GM15510 (cell line): Measurements from ENCODE around the gene TMEM117.

Experiments
- POLR2A ChIP-seq: IDR thresholded peaks from 3 replicates; pipeline ENCODE4 v1.6.1; 2011; ENCODE audit warnings: borderline replicate concordance; ENCODE audit not compliant: insufficient read length; ENCODE audit errors: extremely low read depth

The TMEM117 gene

GRCh38 chr12:44054281-44054680 lies 218.4 kb downstream of the TMEM117 start:
- TF ChIP-seq POLR2A = no peak

- TF ChIP-seq POLR2A = no peak
Measured at GRCh38 chr12:44058366-44058765, 222.5 kb downstream of the TMEM117 start.

DNA sequence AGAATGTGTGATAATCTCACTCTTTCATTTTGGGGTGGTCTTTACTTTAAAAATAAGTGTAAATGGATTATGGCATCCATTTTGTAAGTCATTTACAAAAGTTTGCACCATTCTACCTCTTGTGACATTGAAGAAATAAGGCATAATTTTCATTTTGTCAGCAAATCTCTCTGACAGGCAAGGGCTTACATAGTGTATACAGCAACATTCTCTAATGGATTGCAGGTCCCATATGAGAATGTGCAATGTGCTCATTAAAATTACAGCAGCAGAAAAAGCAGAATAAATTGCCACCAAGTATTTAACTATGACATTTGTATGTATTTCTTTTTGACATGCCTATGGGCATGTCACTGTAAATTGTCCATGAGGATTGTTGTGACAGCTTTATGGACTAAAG lies 223.6 kb downstream of the TMEM117 start:
- no peak for TF ChIP-seq POLR2A

DNA sequence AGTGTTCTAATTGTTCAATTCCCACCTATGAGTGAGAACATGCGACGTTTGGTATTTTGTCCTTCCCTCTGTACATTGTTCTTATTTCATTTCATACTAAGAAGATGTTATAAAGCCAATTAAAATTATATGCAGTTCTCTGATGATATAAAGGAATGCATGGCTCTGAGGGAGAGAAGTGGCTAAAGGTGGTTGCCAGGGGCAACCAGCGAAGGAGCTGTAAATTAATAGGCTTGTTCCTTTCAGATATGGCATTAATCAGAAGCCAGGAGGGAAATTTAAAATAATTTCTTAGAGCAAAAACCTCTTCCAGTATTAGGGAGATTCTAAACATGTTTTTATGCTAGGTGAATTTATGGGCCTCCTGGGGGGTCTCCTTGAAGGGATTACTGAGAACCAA lies 227.8 kb downstream of the TMEM117 start:
- TF ChIP-seq POLR2A = no peak

DNA sequence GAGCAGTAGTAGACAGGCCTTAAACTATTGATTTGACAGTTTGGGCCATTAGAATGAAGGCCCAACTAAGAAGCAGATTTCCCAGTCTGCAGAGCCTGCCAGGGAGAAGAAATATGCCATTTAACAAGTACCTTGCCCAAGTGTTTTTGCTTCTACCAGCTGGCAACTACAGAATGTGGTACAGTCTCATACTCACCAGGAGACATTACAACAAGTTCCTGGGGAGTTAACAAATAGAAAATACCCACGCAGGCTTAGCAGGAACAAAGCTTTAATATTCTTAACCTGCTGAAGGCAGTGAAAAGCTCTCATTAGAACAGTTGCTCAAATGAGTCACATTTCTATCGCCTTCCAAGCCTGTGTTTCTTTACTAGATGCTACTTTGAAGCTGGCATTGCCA lies 241.0 kb downstream of the TMEM117 start:
- TF ChIP-seq POLR2A = no peak

- TF ChIP-seq POLR2A = no peak
Measured at GRCh38 chr12:44077294-44077693, 241.4 kb downstream of the TMEM117 start.

GRCh38 chr12:44078273-44078672 lies 242.4 kb downstream of the TMEM117 start:
- no peak for TF ChIP-seq POLR2A

GRCh38 chr12:44088647-44089046 lies 252.8 kb downstream of the TMEM117 start:
- no peak for TF ChIP-seq POLR2A

- TF ChIP-seq POLR2A = no peak
Measured at GRCh38 chr12:44091948-44092606, 256.2 kb downstream of the TMEM117 start.

- TF ChIP-seq POLR2A = no peak
Measured at GRCh38 chr12:44098786-44099185, 262.9 kb downstream of the TMEM117 start.

DNA sequence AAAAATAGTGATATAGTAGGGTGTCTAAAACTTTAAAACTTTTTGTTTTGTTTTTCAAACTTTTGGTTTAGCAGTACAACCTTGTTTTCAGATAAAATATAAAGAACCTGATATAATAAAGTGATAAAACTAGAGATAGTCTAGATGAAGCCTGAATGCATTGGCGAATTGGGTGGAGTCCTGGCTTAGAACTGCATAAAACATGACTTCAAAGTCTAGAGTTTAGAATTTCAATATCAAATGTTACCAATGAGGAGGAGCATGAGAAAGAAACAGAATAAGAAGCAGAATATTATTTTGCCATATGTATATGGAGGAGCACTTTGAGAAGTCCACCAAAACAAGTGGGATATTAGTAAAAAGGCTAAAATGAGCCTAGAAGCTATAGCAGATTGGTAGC lies 263.6 kb downstream of the TMEM117 start:
- TF ChIP-seq POLR2A = no peak

DNA sequence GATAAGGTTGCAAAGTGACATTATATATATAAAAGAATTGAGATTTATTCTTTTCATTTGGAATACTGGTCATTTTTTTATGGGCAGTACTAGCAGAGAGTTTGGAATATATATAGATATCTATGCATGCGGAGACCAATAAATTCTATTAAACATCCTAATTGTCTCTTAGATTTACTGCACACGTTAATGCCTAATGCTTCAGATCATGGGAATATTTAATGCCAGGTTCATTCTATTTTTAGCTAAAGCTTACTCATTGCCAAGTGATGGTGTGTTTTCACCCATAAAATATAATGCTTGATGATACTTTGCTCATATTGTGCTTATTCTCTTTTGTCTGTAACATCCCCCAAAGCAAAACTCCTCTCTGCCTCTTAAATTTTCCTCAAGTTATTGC lies 264.4 kb downstream of the TMEM117 start:
- TF ChIP-seq POLR2A = no peak

- no peak for TF ChIP-seq POLR2A
Measured at GRCh38 chr12:44101475-44101874, 265.6 kb downstream of the TMEM117 start.

GRCh38 chr12:44114906-44115305 lies 279.0 kb downstream of the TMEM117 start:
- no peak for TF ChIP-seq POLR2A

DNA sequence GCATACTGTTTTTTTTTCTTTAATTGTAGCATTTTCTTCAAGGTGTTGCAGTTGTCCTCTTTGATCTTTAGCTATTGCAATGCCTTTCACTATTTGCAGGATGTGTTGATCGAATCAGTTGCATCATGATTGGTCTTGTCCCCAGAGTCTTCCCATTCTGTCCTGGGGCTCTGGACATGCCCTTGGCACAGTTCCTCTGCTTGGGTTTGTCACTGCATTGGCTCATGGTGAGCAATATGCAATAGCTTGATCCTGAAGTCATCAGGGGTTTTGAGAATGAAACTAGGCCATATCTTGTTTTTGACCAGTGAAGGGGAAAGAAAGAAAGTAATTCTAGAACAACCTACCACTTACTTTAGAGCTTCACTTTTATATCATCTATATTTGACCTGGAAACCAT lies 281.5 kb downstream of the TMEM117 start:
- no peak for TF ChIP-seq POLR2A

DNA sequence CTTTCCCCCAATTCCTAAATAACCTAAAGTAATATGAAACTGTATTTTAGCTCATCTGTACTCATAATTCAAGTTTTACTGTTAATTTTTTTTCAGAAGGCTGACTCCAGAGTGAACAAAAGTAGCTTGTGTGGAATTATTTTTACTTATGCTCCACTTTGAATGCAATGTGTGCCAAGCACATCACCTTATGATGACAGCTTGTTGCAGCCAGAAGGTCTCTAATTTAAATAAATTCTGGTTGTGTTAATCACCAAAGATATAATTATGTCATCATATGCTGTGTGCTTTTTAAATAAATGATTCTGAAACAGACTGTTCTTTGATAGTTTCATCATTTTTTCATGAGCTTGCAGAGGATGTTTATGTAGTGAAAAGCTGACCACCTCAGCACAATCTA lies 283.1 kb downstream of the TMEM117 start:
- no peak for TF ChIP-seq POLR2A

DNA sequence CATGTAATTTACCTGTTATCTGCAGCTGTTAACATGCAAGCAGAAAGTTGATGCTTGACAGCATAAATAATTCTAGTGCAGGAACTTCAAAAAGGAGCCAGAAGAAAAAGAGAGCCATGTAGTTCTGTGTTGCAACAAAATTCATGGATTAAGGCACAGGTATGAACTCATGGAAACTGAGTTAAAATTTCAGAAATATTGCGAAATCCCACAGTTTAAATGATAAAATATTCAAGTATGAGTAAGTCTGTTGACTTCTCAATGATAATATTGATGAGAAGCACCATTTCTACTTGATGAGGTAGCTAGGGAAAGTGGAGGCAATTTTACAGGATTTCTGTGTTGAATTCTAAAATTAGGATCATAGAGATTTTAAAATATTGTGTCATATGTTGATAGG lies 290.9 kb downstream of the TMEM117 start:
- no peak for TF ChIP-seq POLR2A
